OCI-LY3 (cell line): ENCODE data around the gene PPY.

Source experiments
- EZH2phosphoT487 ChIP-seq: fragments of 200-600 bp; shearing (Covaris generic); IDR thresholded peaks from 2 replicates; pipeline ENCODE4 v1.6.1; 2018; ENCODE audit warnings: antibody characterized with exemption, mixed run types, low read depth
- TF ChIP-seq, protein P1 (sequence below): fragments of 200-600, 300-600 bp; sonication (generic); IDR thresholded peaks from 2 replicates; pipeline ENCODE4 v1.5.1; 2014; ENCODE audit warnings: antibody characterized with exemption, low read length, low read depth

GRCh38 chr17:43900858-43901754 is 41.2 kb downstream of the PPY start:
- TF ChIP-seq, protein P1, sequence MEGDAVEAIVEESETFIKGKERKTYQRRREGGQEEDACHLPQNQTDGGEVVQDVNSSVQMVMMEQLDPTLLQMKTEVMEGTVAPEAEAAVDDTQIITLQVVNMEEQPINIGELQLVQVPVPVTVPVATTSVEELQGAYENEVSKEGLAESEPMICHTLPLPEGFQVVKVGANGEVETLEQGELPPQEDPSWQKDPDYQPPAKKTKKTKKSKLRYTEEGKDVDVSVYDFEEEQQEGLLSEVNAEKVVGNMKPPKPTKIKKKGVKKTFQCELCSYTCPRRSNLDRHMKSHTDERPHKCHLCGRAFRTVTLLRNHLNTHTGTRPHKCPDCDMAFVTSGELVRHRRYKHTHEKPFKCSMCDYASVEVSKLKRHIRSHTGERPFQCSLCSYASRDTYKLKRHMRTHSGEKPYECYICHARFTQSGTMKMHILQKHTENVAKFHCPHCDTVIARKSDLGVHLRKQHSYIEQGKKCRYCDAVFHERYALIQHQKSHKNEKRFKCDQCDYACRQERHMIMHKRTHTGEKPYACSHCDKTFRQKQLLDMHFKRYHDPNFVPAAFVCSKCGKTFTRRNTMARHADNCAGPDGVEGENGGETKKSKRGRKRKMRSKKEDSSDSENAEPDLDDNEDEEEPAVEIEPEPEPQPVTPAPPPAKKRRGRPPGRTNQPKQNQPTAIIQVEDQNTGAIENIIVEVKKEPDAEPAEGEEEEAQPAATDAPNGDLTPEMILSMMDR = no peak
- no peak for TF ChIP-seq EZH2phosphoT487
